Activated CD8-positive, alpha-beta memory T cell treated with anti-CD3 and anti-CD28 coated beads for 1 hour (primary cell): ENCODE results near the gene C22orf15.
A peak's percentile ranks its signal among the peaks of the same experiment; 100 is the strongest.
"Not testable (repeated sequence)": the region's sequence is repeated elsewhere in the genome, so short reads cannot be mapped to it uniquely, and the experiment has no call there.

Experiments
- DNase-seq, 2 donors: peaks; one replicate each; pipeline ENCODE4 v3.0.0-alpha.2; 2020; ENCODE audit warnings: low read depth in 1 of 2; ENCODE audit errors: extremely low read depth in 1 of 2

The C22orf15 gene, protein sequence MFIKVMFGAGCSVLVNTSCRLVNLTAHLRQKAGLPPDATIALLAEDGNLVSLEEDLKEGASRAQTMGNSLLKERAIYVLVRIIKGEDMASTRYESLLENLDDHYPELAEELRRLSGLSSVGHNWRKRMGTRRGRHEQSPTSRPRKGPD

DNA sequence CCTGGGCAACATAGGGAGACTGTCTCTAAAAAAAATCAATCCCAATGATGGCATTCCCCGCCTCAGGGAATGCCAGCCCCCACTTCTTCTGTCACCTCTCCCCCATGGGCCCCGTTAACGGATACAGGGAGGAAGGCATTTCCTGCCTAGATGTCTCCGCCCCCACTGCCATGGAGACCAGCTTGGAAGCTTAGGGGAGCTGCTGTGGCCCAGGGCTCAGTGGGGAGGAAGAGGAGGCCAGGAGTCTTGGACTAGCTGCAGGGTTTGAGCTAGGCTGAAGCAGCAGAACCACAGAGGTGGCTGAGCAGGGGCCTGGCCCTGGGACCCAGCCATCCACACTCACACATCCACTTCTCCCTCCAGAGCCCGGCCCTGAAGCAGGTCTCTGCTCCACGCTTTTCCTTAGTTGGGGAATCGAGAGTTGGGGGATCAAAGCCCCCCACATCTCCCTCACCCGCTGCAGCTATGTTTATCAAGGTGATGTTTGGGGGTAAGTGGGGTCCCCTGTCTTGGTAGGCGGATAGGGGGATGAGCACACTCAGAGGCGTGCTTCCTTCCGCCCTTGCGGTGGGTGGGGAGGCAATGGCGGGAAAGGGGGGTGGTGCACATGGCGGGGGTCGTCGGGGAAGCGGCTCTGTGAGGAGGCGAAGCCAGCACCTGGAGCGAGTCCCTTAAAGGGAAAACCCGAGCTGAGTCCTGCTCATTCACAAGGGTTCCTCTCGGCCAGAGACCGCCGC, at the start of gene C22orf15:
C22orf15 (plus strand) TSS at position 149 of the 737 bp plus-strand sequence; CDS start at position 466, 317 bp downstream.
- no peak for DNase-seq

- DNase-seq = no peak
Measured at GRCh38 chr22:23713696-23714595, 48.8 kb upstream of the C22orf15 start.

DNA sequence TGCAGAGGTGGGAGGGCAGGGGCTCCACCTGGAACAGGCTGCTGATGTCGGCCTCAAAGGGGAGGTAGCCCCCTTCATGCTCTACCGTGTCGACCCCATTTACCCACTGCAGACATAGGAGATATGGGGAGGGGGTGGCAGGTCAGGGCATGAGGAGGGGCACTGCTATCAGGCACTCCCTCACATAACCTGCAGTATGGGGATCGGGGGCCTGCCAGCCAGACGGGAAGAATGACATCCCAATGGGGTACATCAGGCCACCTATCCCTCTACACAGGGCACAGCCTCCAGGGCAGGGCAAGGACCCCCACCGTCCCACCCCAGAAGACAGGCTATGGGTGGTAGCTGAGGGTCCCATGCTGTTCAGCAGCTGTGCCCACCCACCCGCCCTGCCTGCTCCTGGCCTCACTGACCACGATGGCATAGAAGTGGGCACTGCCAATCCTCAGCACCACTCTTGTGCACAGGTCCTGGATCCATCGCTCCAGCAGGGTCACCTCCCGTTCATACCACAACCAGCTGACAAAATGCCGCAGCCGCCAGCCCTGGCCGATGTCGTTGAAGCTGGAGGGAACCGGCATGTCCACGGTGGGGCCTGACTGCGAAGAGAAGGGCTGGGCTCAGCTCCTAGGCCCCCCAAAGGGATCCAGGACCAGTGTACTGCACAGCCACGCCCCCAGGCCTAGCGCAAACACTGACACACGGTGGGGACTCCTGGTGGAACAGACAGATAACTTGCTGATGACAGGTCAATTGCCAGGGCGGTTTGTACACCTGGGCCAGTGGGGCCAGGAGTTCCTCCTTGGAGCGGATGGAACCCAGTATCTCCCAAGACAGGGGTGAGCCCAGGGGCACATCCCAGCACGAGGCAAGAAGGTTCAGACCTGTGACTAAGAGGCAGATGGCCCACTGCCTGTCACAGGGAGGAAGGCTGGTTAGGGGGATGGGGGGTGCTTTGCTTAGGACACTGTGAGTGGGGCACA, 47.9 kb upstream of the C22orf15 start:
- DNase-seq = no peak

DNA sequence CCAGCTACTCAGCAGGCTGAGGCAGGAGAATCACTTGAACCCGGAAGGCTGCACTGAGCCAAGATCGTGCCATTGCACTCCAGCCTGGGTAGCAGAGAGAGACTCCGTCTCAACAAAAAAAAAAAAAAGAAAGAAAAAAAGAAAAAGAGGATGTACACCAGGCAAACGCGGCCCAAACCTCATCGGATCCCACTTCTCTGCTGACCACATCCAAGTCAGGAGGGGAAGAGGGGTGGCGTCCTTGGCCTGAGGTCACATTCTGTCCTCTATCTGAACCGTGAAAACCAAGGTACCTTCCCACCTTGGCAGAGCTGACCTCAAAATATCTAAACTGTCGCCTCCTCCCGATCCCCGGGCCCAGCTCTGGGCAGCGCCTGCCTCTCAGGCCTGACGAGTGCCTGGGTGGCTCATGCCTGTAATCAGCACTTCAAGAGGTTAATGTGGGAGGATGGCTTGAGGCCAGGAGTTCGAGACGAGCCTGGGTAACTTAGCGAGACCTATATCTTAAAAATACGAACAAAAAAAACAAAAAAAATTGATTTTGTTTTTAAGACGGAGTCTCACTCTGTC, 46.9 kb upstream of the C22orf15 start:
- DNase-seq = no peak

DNA sequence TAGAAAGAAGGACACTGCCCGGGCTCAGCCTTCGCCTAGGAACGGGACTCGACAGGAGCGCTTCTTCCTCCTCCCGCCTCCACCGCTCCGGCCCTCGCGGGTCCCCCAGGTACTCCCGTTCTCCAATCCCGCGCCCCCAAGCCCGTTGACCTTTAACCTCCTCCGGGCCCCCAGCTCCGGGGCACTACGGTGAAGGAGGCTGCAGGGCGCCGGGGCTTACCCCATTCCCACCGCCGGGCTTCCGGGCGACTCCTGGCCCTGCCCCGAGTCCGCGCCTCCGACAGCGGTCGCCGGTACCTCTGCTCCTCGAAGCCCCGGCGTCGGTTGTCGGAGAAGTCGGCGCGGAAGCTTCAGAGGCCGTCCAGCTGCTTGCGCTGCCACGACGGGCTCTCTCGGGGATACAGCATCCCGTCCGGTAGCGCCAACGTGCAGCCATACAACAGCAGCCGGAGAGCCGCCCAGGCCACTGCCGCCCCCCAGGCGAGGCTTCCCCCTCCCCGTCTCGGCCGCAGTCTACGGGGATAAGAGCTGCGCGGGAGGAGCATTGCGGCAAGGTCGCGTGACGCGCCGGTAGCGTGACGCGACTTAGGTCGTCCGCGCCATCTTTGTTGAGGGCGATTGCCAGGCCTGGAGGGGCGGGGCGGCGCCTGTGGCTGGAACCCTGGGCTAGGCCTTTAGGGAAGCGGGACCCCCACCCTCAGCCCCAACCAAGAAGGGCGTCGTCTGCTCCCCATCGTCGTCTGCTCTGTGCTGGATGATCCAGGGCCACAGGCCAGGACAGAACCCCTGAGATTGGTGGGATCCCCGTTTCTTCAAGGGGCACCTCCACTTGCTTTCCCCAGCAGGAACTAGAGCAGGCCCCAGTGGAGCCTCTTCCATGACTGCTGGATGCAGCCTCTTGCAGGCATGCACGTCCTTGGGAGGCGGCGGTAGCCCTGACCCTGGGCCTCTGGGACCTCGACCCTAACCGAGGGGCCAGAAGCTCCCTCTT, 45.7 kb upstream of the C22orf15 start:
- peak; percentile 55 to 70 for DNase-seq

DNA sequence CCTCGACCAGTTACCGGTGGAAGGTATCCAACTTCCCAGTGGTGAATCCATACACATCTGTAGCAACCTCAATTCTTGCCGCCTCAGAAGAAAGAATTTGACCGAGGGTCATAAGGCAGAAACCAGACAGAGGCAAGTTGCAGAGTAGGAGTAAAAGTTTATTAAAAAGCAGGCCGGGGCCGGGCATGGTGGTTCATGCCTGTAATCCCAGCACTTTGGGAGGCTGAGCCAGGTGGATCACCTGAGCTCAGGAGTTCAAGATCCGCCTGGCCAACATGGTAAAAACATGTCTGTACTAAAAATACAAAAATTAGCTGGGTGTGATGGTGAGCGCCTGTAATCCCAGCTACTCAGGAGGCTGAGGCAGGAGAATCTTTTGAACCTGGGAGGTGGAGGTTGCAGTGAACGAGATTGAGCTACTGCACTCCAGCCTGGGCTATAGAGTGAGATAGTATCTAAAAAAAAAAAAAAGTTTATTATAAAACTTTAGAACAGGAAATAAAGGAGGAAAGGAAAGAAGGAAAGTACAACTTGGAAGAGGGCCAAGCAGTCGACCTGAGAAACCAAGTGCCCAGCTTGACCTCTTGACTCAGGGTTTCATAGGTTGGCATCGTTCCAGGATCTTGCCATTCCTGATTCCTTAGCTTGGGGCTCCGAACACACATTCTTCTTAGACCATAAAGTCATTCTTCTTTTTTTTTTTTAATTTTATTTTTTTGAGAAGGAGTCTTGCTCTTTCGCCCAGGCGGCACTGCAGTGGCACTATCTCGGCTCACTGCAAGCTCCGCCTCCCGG, 44.2 kb upstream of the C22orf15 start:
- DNase-seq = no peak

GRCh38 chr22:23720855-23721254, 41.9 kb upstream of the C22orf15 start:
- DNase-seq = no peak

DNA sequence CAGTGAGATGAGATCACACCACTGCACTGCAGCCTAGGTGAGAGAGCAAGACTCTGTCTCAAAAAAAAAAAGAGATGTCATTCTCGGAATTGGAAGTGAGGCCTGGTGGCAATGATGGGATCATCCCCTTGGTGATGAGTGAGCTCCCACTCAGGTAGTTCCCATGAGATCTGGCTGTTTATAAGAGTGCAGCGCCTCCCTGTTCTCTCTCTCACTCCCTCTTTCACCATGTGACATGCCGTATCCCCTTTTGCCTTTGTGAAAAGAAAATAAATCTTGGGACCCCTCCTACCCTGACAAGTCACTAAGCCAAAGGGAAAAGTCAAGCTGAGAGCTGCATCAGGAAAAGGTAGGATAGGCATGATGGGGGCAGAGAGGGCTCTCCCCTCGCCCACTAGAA, 40.6 kb upstream of the C22orf15 start:
- DNase-seq = no peak

DNA sequence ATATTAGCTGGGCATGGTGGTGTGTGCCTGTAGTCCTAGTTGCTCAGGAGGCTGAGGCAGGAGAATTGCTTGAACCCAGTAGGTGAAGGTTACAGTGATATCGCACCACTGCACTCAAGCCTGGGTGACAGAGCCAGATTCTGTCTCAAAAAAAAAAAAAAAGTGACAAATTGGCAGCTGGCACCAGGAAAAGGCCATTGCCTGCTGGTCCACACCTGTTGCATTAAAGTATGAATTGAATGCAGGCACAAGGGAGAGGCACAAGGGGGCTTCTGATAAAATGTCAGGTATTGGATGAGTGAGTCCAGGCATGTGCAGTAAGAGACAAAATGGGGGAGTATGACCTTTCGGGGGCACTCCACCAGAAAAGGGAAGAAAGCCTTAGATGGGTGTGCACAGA, 40.1 kb upstream of the C22orf15 start:
- no peak for DNase-seq

DNA sequence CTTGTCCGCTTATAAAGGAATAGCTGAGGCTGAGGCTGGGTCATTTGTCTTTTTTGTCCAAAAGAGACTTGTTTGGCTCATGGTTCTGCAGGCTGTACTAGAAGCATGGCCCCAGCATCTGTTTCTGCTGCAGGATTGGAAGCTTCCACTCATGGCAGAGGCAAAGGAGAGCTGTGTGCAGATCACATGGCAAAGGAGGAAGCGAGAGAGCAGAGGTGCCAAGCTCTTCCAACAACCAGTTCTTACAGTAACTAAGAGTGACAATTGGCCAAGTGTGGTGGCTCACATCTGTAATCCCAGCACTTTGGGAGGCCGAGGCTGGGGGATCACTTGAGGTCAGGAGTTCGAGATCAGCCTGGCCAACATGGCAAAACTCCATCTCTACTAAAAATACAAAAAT, 34.7 kb upstream of the C22orf15 start:
- not testable (repeated sequence) for DNase-seq

- DNase-seq = no peak
Measured at GRCh38 chr22:23737696-23738095, 25.1 kb upstream of the C22orf15 start.

DNA sequence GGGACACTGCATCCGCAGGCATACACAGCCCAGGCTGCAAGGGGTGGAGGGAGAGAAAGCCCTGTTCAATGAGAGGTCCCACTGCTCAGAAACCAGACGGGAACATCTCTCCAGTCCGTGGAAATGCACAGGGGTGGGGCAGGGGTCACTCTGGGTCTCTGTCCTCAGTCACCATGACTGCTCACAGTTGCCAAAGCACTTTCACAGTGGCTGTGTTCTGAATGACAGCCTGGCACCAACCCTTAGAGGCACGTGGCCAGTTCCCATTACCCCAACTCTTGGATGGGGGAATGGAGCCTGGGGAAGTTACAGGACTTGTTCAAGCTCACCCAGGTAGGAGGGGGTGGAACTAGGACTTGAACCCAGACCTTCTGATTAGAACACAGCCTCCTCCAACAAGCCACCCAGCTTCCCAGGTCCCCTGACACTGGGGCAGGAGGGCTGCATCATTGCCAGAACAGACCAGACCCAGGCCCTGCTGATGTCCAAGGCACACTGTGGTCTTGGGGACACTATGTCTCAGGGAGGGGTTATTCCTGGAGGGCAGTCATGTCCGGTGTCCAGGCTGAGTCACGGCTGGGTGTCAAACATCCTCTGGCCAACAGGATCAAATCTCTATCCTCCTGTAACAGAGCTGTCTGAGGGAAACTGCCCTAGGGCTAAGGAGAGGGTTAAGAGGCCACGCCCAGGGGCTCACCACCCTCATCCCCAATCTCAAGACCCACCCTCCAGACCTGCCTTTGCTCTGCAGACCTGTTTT, 20.1 kb upstream of the C22orf15 start:
- no peak for DNase-seq

DNA sequence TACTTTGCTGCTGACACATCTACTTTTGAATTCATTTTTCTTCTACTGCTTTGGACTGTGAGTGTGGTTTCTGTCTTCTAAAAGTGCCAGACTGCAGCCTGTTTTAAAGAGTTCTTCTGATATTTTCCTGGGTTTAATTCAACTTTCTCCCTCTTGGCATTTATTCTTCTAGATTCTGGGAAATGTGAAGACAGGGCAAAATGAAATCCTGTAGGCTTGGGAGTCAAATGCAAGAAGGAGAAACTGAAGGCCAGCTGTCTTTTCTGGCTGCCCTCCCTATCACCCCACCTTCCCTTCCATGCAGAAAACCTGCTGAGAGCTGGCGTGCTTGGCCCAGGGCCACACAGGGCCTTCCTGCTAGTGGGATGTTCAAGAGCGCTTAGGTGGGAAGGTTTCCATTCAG, 19.5 kb upstream of the C22orf15 start:
- no peak for DNase-seq

DNA sequence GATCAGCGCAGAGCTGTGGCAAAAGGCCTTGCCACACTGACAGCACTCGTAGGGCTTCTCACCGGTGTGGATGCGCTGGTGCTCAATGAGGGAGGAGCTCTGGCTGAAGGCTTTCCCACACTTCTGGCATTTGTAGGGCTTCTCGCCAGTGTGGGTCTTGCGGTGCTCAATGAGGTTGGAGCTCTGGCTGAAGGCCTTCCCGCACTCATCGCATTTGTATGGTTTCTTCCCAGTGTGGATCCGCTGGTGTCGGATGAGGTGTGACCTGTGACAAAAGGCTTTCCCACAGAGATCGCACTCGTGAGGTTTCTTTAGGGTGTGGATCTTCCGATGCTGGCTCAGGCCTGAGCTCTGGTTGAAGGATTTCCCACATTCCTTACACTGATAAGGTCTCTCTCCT, 18.8 kb upstream of the C22orf15 start:
- DNase-seq = no peak

- no peak for DNase-seq
Measured at GRCh38 chr22:23744485-23744884, 18.3 kb upstream of the C22orf15 start.

DNA sequence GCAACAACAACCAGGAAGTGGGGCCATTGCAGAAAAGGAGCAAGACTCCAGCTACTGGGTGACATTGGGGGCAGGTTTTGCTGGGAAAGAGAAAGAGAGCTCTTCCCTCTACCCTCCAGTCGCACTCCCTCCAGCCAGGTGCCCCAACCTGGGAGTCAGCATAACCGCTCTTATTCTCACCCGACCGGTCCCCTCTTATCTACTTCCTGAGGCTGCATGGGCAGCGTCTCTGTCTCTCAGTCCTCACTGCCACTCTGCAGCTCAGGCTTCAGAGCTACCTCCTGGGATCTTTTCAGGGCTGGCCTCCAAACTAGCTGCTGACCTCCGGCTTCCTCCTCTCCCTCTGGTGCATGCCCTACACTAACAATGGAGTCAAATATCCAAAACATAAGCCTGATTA, 17.0 kb upstream of the C22orf15 start:
- no peak for DNase-seq

DNA sequence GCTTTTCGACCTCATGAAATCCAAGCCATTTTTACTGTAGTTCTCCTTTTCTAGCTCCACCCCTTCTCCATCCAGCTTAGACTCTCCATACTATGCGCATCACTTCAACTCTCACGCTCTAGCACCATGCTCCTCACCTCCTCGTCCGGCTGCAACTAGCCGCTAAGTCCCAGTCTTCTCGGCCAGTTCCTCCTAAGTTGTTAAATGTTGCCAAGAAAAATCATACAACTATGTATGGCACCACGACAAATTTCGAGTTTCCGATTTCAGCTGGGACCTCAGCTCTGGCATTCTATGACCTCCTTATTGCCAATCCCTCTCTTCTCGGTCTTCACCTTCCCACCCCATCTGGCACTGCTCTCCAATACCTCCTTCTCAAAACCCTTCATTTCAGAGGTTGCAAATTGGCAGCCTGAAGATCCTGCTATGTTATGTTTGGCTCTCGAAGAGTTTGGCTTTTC, 12.9 kb upstream of the C22orf15 start:
- no peak for DNase-seq
